ENCODE results near the gene GNPDA1. TPM values are rescaled to one million over a fixed set of nuclear protein-coding genes. Genes with fewer than 3 reads are reported as not detected.

GNPDA1 gene
- total RNA-seq, 1 experiment from 2014 or later = 74.2 TPM

DNA sequence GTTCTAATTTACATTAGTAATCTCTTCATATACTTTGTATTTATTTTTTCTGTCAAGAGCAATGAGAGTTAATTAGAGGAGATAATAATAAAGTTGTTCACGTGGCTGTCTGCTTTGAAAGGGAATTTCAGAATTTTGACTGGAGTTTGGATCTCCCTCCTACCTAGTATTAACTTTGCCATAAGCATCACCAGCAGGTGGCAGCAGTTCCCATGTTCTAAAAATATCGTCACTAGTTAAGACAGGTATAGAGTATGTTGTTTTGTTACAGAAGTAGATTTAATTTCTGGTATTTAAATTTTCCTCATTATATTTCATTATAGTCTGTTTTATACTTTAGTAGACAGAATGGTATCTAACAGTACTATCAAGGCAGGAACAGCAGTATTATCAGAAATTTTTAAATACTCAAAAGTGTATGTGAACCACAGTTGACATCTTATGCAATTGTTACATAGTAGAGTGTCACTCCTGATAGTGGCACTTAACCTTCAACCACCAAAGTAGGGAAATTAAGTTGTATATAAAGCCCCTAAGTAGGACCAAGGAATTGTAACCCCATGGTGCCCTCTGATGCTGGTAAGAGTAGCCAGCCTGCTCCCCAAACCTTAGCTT lies 20.4 kb downstream of the GNPDA1 start:
- Histone ChIP-seq H3K36me3 (peaks cover 11% of the 10 kb centered on the region), H3K4me3 (no peak overlapping the region), H3K27me3 (no peaks in the 10 kb centered on the region), H3K4me1 (no peaks in the 10 kb centered on the region), H3K9me3 (replicated peaks) (no peaks in the 10 kb centered on the region), H3K27ac (no peak overlapping the region)
- peak; percentile 51 to 81 for DNase-seq

DNA sequence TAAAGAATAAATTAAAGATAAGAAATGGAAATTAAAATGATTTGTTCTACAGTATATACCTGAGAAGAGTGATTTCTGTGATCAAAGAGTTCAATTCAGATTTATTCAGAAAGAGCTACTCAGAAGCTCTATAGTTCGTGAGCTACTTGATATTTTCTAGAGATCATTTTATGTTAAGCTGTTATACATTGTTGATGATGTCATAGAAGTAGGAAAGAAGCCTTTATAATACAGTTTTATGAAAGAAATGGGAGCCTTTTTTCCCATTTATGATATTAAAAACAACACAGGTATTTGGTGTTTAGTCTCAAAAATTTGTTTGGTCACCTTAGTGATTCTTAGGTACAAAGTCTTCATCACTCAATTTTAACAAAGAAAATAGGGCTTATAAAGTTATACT lies 23.1 kb downstream of the GNPDA1 start:
- Histone ChIP-seq H3K27ac (no peak overlapping the region), H3K9me3 (replicated peaks) (no peaks in the 10 kb centered on the region), H3K36me3 (peaks cover 24% of the 10 kb centered on the region), H3K4me1 (no peaks in the 10 kb centered on the region), H3K4me3 (no peak overlapping the region), H3K27me3 (no peaks in the 10 kb centered on the region)
- no peak for DNase-seq

DNA sequence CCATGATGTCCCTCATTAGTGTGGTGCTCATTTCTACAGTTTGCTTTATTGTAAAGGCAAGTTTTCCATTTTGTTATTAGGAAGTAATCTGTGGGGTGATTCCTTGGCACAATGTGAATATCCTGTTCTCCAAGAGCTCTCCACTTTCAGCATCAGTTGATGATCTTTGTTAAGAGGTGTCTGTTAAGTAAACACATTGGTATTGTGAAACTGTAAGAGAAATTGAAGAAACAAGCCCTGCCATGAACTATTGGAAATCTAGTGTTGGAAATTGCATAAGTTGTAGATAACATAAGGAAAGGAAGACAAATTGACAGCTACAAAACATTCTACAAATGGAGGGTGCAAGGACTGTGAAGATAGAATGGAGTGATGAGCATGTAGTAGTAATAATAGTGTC lies 26.8 kb downstream of the GNPDA1 start:
- H3K27me3 ChIP-seq = no peaks in the 10 kb centered on the region
- no peak overlapping the region for H3K4me3 ChIP-seq
- peaks cover 42% of the 10 kb centered on the region for H3K36me3 ChIP-seq
- H3K9me3 ChIP-seq (replicated peaks) = no peaks in the 10 kb centered on the region
- H3K4me1 ChIP-seq = no peaks in the 10 kb centered on the region
- no peak for DNase-seq
- H3K27ac ChIP-seq = no peak overlapping the region

DNA sequence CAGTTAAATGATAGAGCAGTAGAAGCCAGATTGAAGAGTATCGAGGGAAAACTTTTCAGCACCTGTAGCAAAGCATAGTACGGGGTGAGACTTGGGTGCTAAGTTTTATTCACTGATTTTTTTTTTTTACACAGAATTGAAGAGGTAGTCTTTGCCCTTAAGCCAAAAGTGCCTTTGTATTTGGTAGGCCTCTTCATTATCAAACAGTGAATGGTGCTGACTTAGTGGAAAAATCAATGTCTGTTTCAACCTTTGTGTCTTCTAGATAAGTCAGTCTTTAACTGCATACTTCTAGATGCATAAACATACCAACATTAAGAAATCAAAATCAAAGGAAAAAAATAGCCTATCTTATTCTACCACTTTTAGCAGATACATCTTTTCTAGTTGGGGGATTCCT lies 30.2 kb downstream of the GNPDA1 start:
- Histone ChIP-seq H3K9me3 (replicated peaks) (no peaks in the 10 kb centered on the region), H3K4me3 (no peak overlapping the region), H3K4me1 (no peaks in the 10 kb centered on the region), H3K36me3 (peaks cover 51% of the 10 kb centered on the region), H3K27ac (no peak overlapping the region), H3K27me3 (no peaks in the 10 kb centered on the region)
- no peak for DNase-seq

DNA sequence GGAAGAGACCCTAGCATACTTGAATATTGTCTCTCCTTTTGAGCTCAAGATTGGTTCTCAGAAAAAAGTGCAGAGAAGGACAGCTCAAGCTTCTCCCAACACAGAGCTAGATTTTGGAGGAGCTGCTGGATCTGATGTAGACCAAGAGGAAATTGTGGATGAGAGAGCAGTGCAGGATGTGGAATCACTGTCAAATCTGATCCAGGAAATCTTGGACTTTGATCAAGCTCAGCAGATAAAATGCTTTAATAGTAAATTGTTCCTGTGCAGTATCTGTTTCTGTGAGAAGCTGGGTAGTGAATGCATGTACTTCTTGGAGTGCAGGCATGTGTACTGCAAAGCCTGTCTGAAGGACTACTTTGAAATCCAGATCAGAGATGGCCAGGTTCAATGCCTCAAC lies 34.4 kb downstream of the GNPDA1 start:
- H3K9me3 ChIP-seq (replicated peaks) = no peaks in the 10 kb centered on the region
- no peak for DNase-seq
- no peaks in the 10 kb centered on the region for H3K4me1 ChIP-seq
- no peak overlapping the region for H3K27ac ChIP-seq
- no peaks in the 10 kb centered on the region for H3K27me3 ChIP-seq
- peaks cover 30% of the 10 kb centered on the region for H3K36me3 ChIP-seq
- H3K4me3 ChIP-seq = no peak overlapping the region

DNA sequence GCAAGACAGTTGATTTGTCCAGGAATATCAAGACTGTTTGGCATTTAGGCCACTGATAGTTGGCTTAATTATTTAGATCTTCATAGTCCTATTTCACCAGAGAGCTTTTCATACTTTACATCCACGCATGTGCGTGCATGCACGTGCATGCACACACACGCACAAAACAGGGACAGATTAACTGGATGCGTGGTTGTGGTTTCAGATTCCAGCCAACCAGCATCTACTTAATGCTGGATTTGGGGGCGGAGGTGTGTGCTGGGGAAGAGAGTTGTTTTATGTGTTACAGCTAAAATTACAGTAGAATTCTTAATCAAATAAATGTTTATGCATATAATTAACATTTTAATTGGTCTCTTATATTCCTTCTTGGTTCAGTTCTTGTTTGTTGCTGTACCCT lies 36.7 kb downstream of the GNPDA1 start:
- Histone ChIP-seq H3K36me3 (peaks cover 21% of the 10 kb centered on the region), H3K27ac (no peak overlapping the region), H3K27me3 (no peaks in the 10 kb centered on the region), H3K9me3 (replicated peaks) (no peaks in the 10 kb centered on the region), H3K4me1 (no peaks in the 10 kb centered on the region), H3K4me3 (no peak overlapping the region)
- no peak for DNase-seq

GRCh38 chr5:141973871-141974595 lies 38.8 kb downstream of the GNPDA1 start:
- H3K27me3 ChIP-seq = no peaks in the 10 kb centered on the region
- no peaks in the 10 kb centered on the region; the same call in 1 of the 2 replicates for H3K4me1 ChIP-seq
- no peak for DNase-seq
- no peak overlapping the region for H3K27ac ChIP-seq
- H3K4me3 ChIP-seq = no peak overlapping the region
- H3K36me3 ChIP-seq = peaks cover 10% of the 10 kb centered on the region
- H3K9me3 ChIP-seq (replicated peaks) = no peaks in the 10 kb centered on the region

- H3K4me1 ChIP-seq = peaks cover 5% of the 10 kb centered on the region
- no peaks in the 10 kb centered on the region for H3K27me3 ChIP-seq
- H3K27ac ChIP-seq = peak overlapping the region; percentile 74; the same call in 1 of the 2 replicates
- no peak for DNase-seq
- H3K9me3 ChIP-seq (replicated peaks) = no peaks in the 10 kb centered on the region
- peaks cover 5% of the 10 kb centered on the region for H3K36me3 ChIP-seq
- H3K4me3 ChIP-seq = peak overlapping the region; percentile 76
Observed at GRCh38 chr5:141969783-141970771, 42.8 kb downstream of the GNPDA1 start.

DNA sequence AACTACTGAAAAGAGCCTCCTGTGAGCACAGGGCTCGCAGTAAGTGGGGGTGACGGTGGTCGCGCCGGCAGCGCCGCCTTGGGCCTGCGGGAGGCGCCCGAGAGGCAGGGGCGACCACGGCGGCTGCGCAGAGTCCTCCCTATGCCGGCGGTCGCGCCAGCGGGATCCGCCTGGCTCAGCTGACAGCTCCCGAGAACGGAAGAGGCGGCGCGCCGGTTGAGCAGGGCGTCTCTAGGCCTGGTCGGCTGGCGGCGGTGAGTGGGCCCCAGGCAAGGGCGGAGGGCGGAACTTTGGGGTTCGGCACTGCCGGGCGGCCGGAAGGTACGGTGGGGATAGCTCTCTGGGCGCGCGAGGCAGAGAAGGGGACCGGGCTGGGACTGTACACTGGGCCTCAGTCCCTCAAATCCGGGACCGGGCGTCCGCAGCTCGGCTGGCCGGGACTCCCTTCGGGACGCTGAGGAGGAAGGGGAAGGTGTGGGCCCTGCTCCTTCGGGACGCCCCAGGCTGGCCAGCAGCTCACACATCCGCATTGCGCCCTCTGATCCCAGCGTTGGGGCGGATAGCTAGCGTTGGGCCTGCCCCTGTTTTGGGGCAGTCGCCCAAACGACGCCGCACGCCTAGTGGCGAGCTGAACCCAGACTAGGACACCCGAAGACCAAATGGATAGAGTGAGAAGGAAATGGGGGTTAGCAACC lies 43.8 kb downstream of the GNPDA1 start, which contains the start of gene RNF14:
TSS of gene RNF14 (plus strand) at position 192 of the 695 bp plus-strand sequence. CDS start 4,484 bp downstream, outside the sequence.
- peak; percentile 94 to 97 for DNase-seq
- Histone ChIP-seq H3K9me3 (replicated peaks) (no peaks in the 10 kb centered on the region), H3K27me3 (no peaks in the 10 kb centered on the region), H3K4me3 (peak within 1 kb of the TSS; percentile 76), H3K27ac (peak within 1 kb of the TSS; percentile 74), H3K36me3 (peaks cover 5% of the 10 kb centered on the region), H3K4me1 (peaks cover 13% of the 10 kb centered on the region)

DNA sequence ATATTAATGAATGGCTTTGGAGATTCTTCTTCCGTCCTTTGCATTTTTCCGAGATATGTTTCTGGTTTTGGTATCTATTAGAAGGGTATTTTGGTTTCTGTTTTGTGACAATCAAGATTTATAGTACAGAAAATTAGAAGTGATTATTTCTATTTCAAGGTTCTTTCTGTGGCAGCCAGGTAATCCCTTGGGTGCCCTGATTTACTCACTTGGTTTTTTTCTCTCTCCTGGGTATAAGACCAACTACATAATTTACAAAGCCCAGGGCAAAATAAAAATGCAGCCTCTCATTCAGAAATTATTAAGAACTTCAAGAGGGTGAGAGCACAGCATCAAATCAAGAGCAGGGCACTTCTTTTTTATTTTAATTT lies 45.9 kb downstream of the GNPDA1 start:
- Histone ChIP-seq H3K36me3 (no peaks in the 10 kb centered on the region), H3K4me3 (no peak overlapping the region), H3K27me3 (no peaks in the 10 kb centered on the region), H3K4me1 (peaks cover 21% of the 10 kb centered on the region), H3K27ac (no peak overlapping the region), H3K9me3 (replicated peaks) (no peaks in the 10 kb centered on the region)
- no peak for DNase-seq

GRCh38 chr5:141966275-141966962 lies 46.4 kb downstream of the GNPDA1 start:
- no peaks in the 10 kb centered on the region for H3K36me3 ChIP-seq
- no peak for DNase-seq
- peaks cover 21% of the 10 kb centered on the region for H3K4me1 ChIP-seq
- no peak overlapping the region for H3K27ac ChIP-seq
- H3K4me3 ChIP-seq = no peak overlapping the region
- H3K9me3 ChIP-seq (replicated peaks) = no peaks in the 10 kb centered on the region
- no peaks in the 10 kb centered on the region for H3K27me3 ChIP-seq

DNA sequence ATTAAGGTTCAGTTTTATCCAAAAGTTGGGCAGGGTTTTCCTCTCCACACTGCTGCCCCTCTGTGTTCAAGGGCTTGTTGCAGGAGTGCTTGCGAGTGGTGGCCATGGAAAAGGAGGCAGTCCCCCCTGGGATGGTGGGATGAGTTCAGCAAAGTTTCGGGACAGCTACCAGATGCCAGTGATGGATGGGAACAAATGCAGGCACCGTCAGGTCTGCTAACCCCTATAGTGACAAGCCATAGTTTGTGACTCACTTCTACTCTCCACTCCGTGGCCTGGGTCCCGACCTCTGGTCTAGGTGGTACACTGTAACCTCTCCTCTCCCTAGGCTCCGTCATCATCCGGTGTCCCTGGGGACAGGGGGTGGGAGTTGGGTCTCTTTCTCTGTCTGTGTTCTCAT lies 47.8 kb downstream of the GNPDA1 start:
- DNase-seq = peak; percentile 94 to 96
- peak overlapping the region; percentile 26 for H3K27ac ChIP-seq

DNA sequence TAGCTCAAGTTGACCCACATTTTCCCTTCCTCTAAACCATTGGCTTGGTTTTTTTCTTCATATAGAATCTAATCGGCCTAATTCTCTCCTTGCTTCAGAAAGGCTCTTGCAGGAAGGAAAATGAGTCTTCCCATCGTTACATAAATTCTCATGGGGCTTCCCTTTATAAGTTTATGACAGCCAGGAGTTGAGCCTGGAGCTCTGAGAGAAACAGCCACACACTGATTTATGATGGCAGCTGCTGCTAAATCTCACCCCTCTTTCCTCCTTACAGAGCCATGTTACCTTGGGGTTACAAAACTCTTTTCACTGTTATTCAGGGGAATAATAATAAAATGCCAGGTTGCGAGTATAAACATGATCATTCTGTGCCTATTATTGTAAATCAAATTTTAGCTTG lies 49.1 kb downstream of the GNPDA1 start:
- H3K9me3 ChIP-seq (replicated peaks) = no peaks in the 10 kb centered on the region
- peaks cover 26% of the 10 kb centered on the region for H3K4me1 ChIP-seq
- H3K36me3 ChIP-seq = no peaks in the 10 kb centered on the region
- no peaks in the 10 kb centered on the region for H3K27me3 ChIP-seq
- DNase-seq = peak; percentile 44 to 78
- H3K4me3 ChIP-seq = no peak overlapping the region
- H3K27ac ChIP-seq = peak overlapping the region; percentile 2; the same call in 1 of the 2 replicates

More for the DNA sequence above, 47.8 kb downstream of the GNPDA1 start:
- Histone ChIP-seq H3K4me1 (peaks cover 26% of the 10 kb centered on the region), H3K36me3 (no peaks in the 10 kb centered on the region), H3K27me3 (no peaks in the 10 kb centered on the region), H3K4me3 (no peak overlapping the region), H3K9me3 (replicated peaks) (no peaks in the 10 kb centered on the region)

DNA sequence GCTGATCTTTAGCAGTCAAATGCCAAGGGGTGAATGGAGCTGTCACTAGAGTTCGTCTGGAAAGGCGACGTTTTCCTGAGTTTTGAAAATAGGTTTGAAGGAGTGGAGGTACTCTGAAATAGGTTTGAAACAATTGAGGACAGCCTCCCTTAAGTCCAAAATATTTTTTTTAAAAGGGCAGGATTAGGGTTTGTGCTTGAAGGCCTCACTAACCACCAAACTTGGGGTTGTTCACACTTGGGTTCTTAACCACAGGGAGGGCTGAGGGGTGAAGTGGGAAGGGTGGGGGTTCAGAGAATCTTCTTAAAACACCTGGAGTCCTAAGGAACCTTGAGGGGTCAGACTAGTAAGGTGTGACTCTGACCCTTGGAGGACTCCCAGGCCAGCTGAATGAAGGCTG lies 51.4 kb downstream of the GNPDA1 start:
- no peak for DNase-seq

More for the DNA sequence above, 51.4 kb downstream of the GNPDA1 start:
- Histone ChIP-seq H3K27me3 (0 out of 2 replicates have a peak, but pooled peaks cover 4% of the 10 kb centered on the region), H3K4me3 (no peak overlapping the region), H3K9me3 (replicated peaks) (no peaks in the 10 kb centered on the region), H3K27ac (no peak overlapping the region), H3K36me3 (no peaks in the 10 kb centered on the region), H3K4me1 (peaks cover 35% of the 10 kb centered on the region)
